H1 (cell line): ENCODE results near the gene VWA2. TPM values are rescaled to one million over a fixed set of nuclear protein-coding genes. Genes with fewer than 3 reads are reported as not detected.

Experiments used
- ATF2 ChIP-seq: IDR thresholded peaks from 2 replicates; pipeline ENCODE4 v1.6.1; 2012; ENCODE audit warnings: low read length, inconsistent platforms
- FOSL1 ChIP-seq: IDR thresholded peaks from 2 replicates; pipeline ENCODE4 v1.6.1; 2011; ENCODE audit warnings: mild to moderate bottlenecking, low read depth, low read length, moderate library complexity; ENCODE audit not compliant: insufficient read depth
- USF2 ChIP-seq: IDR thresholded peaks from 2 replicates; pipeline ENCODE4 v1.6.1; 2011; ENCODE audit warnings: low read length, improper control_type of control experiment
- polyA plus RNA-seq, 7 experiments: library from polyadenylated mRNA; depleted of rRNA in 3 of 7; stranded (reverse) in 5 of 7; unstranded in 2 of 7; fragments of >200 nt in 5 of 7; fragments of 200-250 nt in 2 of 7; gene quantifications; 1 replicate in 5 of 7; 2 replicates in 1 of 7; 4 replicates in 1 of 7; pipeline versions ENCODE4 v1.2.1 to v1.2.3, GENCODE V29; 2011 to 2013; ENCODE audit warnings: missing spikeins in 2 of 7, mixed read lengths in 2 of 7
- total RNA-seq: library from RNA; stranded (reverse); fragmentation: NEBNext Ultra II Directional; extraction: Animal tissue kit (Norgen Biotek cat#: 25700); gene quantifications from 2 replicates; pipeline ENCODE4 v1.2.1, GENCODE V29; 2021

VWA2 gene
- total and polyA plus RNA-seq, 2 of the 8 experiments (the other 6 are each of a cell fraction or from before 2014, with no cell fraction given): 2.8 to 2.9 TPM

- TF ChIP-seq FOSL1 (no peak), USF2 (no peak), ATF2 (no peak)
These were observed 61.1 kb downstream of the VWA2 start (continued) for GRCh38 chr10:114300036-114300645.
